Trophoblast cell (in vitro differentiated cells and primary cell): Measurements from ENCODE around the gene UAP1.
"Not testable (repeated sequence)": the region's sequence is repeated elsewhere in the genome, so short reads cannot be mapped to it uniquely, and the experiment has no call there.

Experiments
- DNase-seq, 2 donors: peaks; one replicate each; pipeline ENCODE4 v3.0.0-alpha.2; 2016
- H2AFZ ChIP-seq: 2 replicates; pipeline ENCODE4 v1.6.1; 2013; ENCODE audit warnings: low read length, moderate library complexity, mild to moderate bottlenecking; ENCODE audit not compliant: insufficient read depth, poor library complexity
- H2AK5ac ChIP-seq: 2 replicates; pipeline ENCODE4 v1.6.1; 2013; ENCODE audit warnings: mild to moderate bottlenecking, low read length
- H2BK120ac ChIP-seq: 2 replicates; pipeline ENCODE4 v1.6.1; 2013; ENCODE audit warnings: low read length, mild to moderate bottlenecking, moderate library complexity; ENCODE audit not compliant: insufficient read depth, poor library complexity
- H2BK12ac ChIP-seq: 2 replicates; pipeline ENCODE4 v1.6.1; 2013; ENCODE audit warnings: mild to moderate bottlenecking, low read length, moderate library complexity
- H2BK5ac ChIP-seq: 2 replicates; pipeline ENCODE4 v1.6.1; 2013; ENCODE audit warnings: low read length, low read depth, moderate library complexity, mild to moderate bottlenecking; ENCODE audit not compliant: poor library complexity
- H3K14ac ChIP-seq: 2 replicates; pipeline ENCODE4 v1.6.1; 2013; ENCODE audit warnings: mild to moderate bottlenecking, low read length
- H3K18ac ChIP-seq: 2 replicates; pipeline ENCODE4 v1.6.1; 2013; ENCODE audit warnings: mild to moderate bottlenecking, low read length
- H3K23ac ChIP-seq: 2 replicates; pipeline ENCODE4 v1.6.1; 2013; ENCODE audit warnings: low read length
- H3K27ac ChIP-seq: 2 replicates; pipeline ENCODE4 v1.5.1; 2013; ENCODE audit warnings: low read depth, mild to moderate bottlenecking, inconsistent platforms, low read length, moderate library complexity
- H3K27me3 ChIP-seq: 2 replicates; pipeline ENCODE4 v1.6.1; 2013; ENCODE audit warnings: inconsistent platforms, mild to moderate bottlenecking, low read length, moderate library complexity; ENCODE audit not compliant: insufficient read depth
- H3K36me3 ChIP-seq, 2 experiments: 1 replicate in 1 of 2; 2 replicates in 1 of 2; pipeline ENCODE4 v1.6.1; 2013; ENCODE audit warnings: low read length in 2 of 2, mild to moderate bottlenecking in 2 of 2, moderate library complexity in 1 of 2; ENCODE audit not compliant: insufficient read depth in 2 of 2, control insufficient read depth in 1 of 2
- H3K4ac ChIP-seq: 2 replicates; pipeline ENCODE4 v1.6.1; 2013; ENCODE audit warnings: low read depth, mild to moderate bottlenecking, low read length, moderate library complexity
- H3K4me1 ChIP-seq, 2 experiments: 1 replicate in 1 of 2; 2 replicates in 1 of 2; pipeline ENCODE4 v1.6.1; 2013; ENCODE audit warnings: low read length in 2 of 2, mild to moderate bottlenecking in 2 of 2, moderate library complexity in 1 of 2; ENCODE audit not compliant: insufficient read depth in 2 of 2, control insufficient read depth in 1 of 2
- H3K4me2 ChIP-seq: 2 replicates; pipeline ENCODE4 v1.6.1; 2013; ENCODE audit warnings: inconsistent platforms, mild to moderate bottlenecking, low read length, moderate library complexity
- H3K4me3 ChIP-seq: 2 replicates; pipeline ENCODE4 v1.5.1; 2013; ENCODE audit warnings: mild to moderate bottlenecking, low read depth, low read length, inconsistent platforms
- H3K79me1 ChIP-seq: one replicate; pipeline ENCODE4 v1.6.1; 2013; ENCODE audit warnings: low read length
- H3K79me2 ChIP-seq: 2 replicates; pipeline ENCODE4 v1.6.1; 2013; ENCODE audit warnings: low read length, mild to moderate bottlenecking; ENCODE audit not compliant: control insufficient read depth, insufficient read depth, poor library complexity
- H3K9ac ChIP-seq: 2 replicates; pipeline ENCODE4 v1.6.1; 2013; ENCODE audit warnings: mild to moderate bottlenecking, low read length
- H3K9me3 ChIP-seq: 2 replicates; pipeline ENCODE4 v1.6.1; 2013; ENCODE audit warnings: low read depth, mild to moderate bottlenecking, control low read depth, inconsistent platforms, low read length; ENCODE audit not compliant: insufficient read depth
- H4K12ac ChIP-seq: 2 replicates; pipeline ENCODE4 v1.6.1; 2013; ENCODE audit warnings: low read depth, mild to moderate bottlenecking, low read length, moderate library complexity
- H4K8ac ChIP-seq: 2 replicates; pipeline ENCODE4 v1.6.1; 2013; ENCODE audit warnings: low read depth, mild to moderate bottlenecking, low read length, moderate library complexity
- H4K91ac ChIP-seq: one replicate; pipeline ENCODE4 v1.6.1; 2013; ENCODE audit warnings: low read depth, mild to moderate bottlenecking, low read length, moderate library complexity
- WGBS: extraction: QIAGEN DNeasy Blood & Tissue Kit; methylation state at CpG from one replicate; pipeline ENCODE4 v1.1.7; 2013; ENCODE audit warnings: missing lambda C conversion rate; ENCODE audit not compliant: insufficient read length, insufficient coverage; ENCODE audit errors: extremely low coverage; 5-methylcytosine and 5-hydroxymethylcytosine counted together

UAP1 gene

DNA sequence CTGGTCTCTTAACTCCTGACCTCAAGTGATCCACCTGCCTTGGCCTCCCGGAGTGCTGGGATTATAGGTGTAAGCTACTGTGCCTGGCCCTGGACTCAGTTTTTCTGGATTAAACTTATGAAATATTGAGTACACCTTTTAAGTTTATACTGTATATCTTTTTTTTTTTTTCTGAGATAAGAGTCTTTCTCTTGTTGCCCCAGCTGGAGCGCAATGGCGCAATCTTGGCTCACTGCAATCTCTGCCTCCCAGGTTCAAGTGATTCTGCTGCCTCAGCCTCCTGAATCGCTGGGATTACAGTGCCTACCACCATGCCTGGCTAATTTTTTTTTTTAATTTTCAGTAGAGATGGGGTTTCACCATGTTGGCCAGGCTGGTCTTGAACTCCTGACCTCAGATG lies 23.6 kb downstream of the UAP1 start:
- not testable (repeated sequence) for H4K8ac ChIP-seq, H2BK120ac ChIP-seq, H4K12ac ChIP-seq, H3K4me2 ChIP-seq, H2BK5ac ChIP-seq, H4K91ac ChIP-seq, DNase-seq, H3K4me3 ChIP-seq, H3K4ac ChIP-seq, H3K23ac ChIP-seq, H2BK12ac ChIP-seq, H2AK5ac ChIP-seq, H2AFZ ChIP-seq, H3K79me1 ChIP-seq, H3K18ac ChIP-seq, H3K79me2 ChIP-seq, H3K14ac ChIP-seq, H3K9ac ChIP-seq, H3K27ac ChIP-seq, H3K9me3 ChIP-seq, H3K27me3 ChIP-seq, H3K4me1 ChIP-seq
- H3K36me3 ChIP-seq = peaks cover 7 to 11% of the 10 kb centered on the region in 2 experiments
- WGBS = no CpG with 5 or more reads among the region's 4 CpGs

DNA sequence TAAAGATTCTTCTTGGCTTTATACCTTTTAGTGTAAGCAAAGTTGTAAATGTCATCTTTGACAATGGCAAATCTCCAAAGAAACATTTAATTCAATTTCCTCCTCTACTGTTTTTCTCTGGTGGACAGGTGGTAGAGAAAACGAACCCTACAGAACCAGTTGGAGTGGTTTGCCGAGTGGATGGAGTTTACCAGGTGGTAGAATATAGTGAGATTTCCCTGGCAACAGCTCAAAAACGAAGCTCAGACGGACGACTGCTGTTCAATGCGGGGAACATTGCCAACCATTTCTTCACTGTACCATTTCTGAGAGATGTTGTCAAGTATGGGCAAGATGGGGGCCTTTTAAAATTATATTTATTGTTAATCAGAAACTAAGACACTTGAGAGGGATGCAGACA lies 25.8 kb downstream of the UAP1 start:
- H3K36me3 ChIP-seq = peaks cover 19 to 21% of the 10 kb centered on the region in 2 experiments
- H2BK12ac ChIP-seq = no peak overlapping the region
- H3K79me1 ChIP-seq = no peaks in the 10 kb centered on the region
- no peak overlapping the region for H4K8ac ChIP-seq
- H2BK5ac ChIP-seq = no peak overlapping the region
- H3K79me2 ChIP-seq = no peaks in the 10 kb centered on the region
- no peak overlapping the region for H4K91ac ChIP-seq
- H3K4ac ChIP-seq = no peak overlapping the region
- no peak overlapping the region for H4K12ac ChIP-seq
- H2BK120ac ChIP-seq = no peak overlapping the region
- H3K27ac ChIP-seq = no peak overlapping the region
- H2AFZ ChIP-seq = no peak overlapping the region
- no peaks in the 10 kb centered on the region for H3K9me3 ChIP-seq
- H3K18ac ChIP-seq = no peak overlapping the region
- no peak overlapping the region for H3K9ac ChIP-seq
- H3K4me3 ChIP-seq = no peak overlapping the region
- no peaks in the 10 kb centered on the region for H3K27me3 ChIP-seq
- no peak overlapping the region for H3K23ac ChIP-seq
- H3K14ac ChIP-seq = no peak overlapping the region
- no peak overlapping the region for H2AK5ac ChIP-seq
- no CpG with 5 or more reads among the region's 6 CpGs for WGBS
- no peaks in the 10 kb centered on the region for H3K4me1 ChIP-seq
- no peak overlapping the region for H3K4me2 ChIP-seq
- peak in 1 of 2 donors; percentile 24 for DNase-seq

GRCh38 chr1:162587761-162588260 lies 26.3 kb downstream of the UAP1 start:
- Histone ChIP-seq H3K4ac (no peak overlapping the region), H3K23ac (no peak overlapping the region), H3K79me2 (no peaks in the 10 kb centered on the region), H3K27me3 (no peaks in the 10 kb centered on the region), H2BK120ac (no peak overlapping the region), H3K79me1 (no peaks in the 10 kb centered on the region), H3K18ac (no peak overlapping the region), H3K4me1 (no peaks in the 10 kb centered on the region), H4K8ac (no peak overlapping the region), H3K14ac (no peak overlapping the region), H3K4me3 (no peak overlapping the region), H3K27ac (no peak overlapping the region), H3K4me2 (no peak overlapping the region), H3K36me3 (peaks cover 21 to 24% of the 10 kb centered on the region in 2 experiments), H4K12ac (no peak overlapping the region), H4K91ac (no peak overlapping the region), H2BK5ac (no peak overlapping the region), H2AFZ (no peak overlapping the region), H3K9me3 (no peaks in the 10 kb centered on the region), H2AK5ac (no peak overlapping the region), H2BK12ac (no peak overlapping the region), H3K9ac (no peak overlapping the region)
- WGBS = no CpG with 5 or more reads among the region's 5 CpGs
- no peak for DNase-seq

DNA sequence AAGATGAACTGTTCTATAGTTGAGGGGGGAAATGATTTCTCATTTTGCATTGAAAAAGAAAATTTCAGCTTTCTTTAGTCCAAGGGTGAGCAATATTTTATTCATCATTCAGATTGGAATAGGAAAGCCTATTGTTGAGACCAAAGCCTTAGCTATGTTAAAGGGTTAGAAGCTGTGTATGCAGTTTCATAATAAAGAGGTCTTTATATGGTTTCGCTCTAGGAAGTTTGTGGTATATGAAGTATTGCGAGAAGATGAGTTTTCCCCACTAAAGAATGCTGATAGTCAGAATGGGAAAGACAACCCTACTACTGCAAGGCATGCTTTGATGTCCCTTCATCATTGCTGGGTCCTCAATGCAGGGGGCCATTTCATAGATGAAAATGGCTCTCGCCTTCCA lies 28.6 kb downstream of the UAP1 start:
- Histone ChIP-seq H2AK5ac (no peak overlapping the region), H3K4me1 (no peaks in the 10 kb centered on the region), H4K8ac (no peak overlapping the region), H2AFZ (no peak overlapping the region), H3K27ac (no peak overlapping the region), H4K91ac (no peak overlapping the region), H2BK120ac (no peak overlapping the region), H3K23ac (no peak overlapping the region), H3K36me3 (peaks cover 18 to 29% of the 10 kb centered on the region in 2 experiments), H3K18ac (no peak overlapping the region), H3K9ac (no peak overlapping the region), H3K27me3 (no peaks in the 10 kb centered on the region), H4K12ac (no peak overlapping the region), H3K4ac (no peak overlapping the region), H3K79me1 (no peaks in the 10 kb centered on the region), H3K14ac (no peak overlapping the region), H2BK12ac (no peak overlapping the region), H2BK5ac (no peak overlapping the region), H3K79me2 (no peaks in the 10 kb centered on the region), H3K4me3 (no peak overlapping the region), H3K9me3 (no peaks in the 10 kb centered on the region), H3K4me2 (no peak overlapping the region)
- DNase-seq = no peak
- 100% methylated on average over 2 of the region's 3 CpGs for WGBS
